D721Med (cell line): ENCODE results near the gene PYCARD.
"Not testable (repeated sequence)": the region's sequence is repeated elsewhere in the genome, so short reads cannot be mapped to it uniquely, and the experiment has no call there.

Source experiments
- DNase-seq: peaks from one replicate; pipeline ENCODE4 v3.0.0; 2011; ENCODE audit warnings: low spot score; ENCODE audit not compliant: insufficient read length
- FAIRE-seq: peaks from 2 replicates; lab custom pipeline; 2011; peaks lifted over from hg19 to GRCh38; lab: Jason Lieb, UNC
- TF ChIP-seq, protein P1 (sequence below): IDR thresholded peaks from 2 replicates; pipeline ENCODE4 v1.5.1; 2012; ENCODE audit warnings: mild to moderate bottlenecking, control low read depth; ENCODE audit not compliant: insufficient read depth; ENCODE audit errors: missing control alignments

Gene PYCARD

DNA sequence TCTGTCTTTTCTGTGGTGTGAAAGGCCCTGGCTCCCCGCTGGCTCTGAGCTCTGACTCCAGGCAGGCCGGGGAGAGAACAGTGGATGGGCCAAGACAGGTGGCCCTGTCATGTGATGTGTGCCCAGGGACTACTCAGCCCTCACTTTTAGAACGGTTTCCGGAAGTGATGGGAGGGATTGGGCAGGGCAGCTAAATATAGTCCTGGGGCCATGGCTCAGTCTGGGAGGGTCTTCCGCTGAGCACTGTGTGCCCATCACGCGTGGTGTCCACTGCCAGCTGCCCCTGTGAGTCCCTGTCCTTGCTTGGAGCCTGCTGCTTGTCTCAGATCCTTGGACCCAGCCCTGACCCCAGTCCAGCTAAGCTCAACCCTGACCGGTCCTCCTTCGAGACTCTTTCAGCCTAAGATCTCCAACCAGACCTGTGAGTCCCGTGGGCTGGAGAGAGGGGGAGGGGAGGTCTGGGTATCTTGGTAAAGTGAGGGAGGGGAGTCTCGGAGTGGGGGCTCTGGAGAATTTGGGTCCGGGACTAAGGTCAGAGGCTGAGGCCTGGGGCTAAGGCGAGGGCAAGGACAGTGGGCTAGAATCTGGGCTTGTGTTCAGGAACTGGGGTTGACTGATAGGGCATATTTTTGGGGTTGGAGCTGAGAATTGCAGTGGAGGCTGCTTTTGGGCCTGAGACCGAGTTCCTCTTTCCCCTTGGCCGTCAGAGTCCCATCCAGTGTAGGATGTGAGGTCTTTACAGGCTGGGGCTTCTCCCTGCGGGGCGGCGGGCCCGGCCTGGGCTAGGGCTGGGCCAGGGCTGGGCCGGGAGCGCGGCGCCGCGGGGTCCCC, 11.5 kb upstream of the PYCARD start, which contains the start of gene TRIM72:
TSS of gene TRIM72 (plus strand) at position 243 of the 831 bp plus-strand sequence. CDS start 620 bp downstream, outside the sequence.
- DNase-seq (no peak), FAIRE-seq (no peak)
- TF ChIP-seq, protein P1, sequence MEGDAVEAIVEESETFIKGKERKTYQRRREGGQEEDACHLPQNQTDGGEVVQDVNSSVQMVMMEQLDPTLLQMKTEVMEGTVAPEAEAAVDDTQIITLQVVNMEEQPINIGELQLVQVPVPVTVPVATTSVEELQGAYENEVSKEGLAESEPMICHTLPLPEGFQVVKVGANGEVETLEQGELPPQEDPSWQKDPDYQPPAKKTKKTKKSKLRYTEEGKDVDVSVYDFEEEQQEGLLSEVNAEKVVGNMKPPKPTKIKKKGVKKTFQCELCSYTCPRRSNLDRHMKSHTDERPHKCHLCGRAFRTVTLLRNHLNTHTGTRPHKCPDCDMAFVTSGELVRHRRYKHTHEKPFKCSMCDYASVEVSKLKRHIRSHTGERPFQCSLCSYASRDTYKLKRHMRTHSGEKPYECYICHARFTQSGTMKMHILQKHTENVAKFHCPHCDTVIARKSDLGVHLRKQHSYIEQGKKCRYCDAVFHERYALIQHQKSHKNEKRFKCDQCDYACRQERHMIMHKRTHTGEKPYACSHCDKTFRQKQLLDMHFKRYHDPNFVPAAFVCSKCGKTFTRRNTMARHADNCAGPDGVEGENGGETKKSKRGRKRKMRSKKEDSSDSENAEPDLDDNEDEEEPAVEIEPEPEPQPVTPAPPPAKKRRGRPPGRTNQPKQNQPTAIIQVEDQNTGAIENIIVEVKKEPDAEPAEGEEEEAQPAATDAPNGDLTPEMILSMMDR = no peak

- TF ChIP-seq, protein P1 = no peak
- DNase-seq (no peak), FAIRE-seq (no peak)
Observed at GRCh38 chr16:31213342-31213741, 10.8 kb upstream of the PYCARD start.

GRCh38 chr16:31206776-31207175, 4.2 kb upstream of the PYCARD start:
- FAIRE-seq (no peak), DNase-seq (no peak)
- TF ChIP-seq, protein P1 = no peak

GRCh38 chr16:31204871-31205666, 2.5 kb upstream of the PYCARD start:
- TF ChIP-seq, protein P1 = no peak
- DNase-seq = no peak
- FAIRE-seq = no peak

DNA sequence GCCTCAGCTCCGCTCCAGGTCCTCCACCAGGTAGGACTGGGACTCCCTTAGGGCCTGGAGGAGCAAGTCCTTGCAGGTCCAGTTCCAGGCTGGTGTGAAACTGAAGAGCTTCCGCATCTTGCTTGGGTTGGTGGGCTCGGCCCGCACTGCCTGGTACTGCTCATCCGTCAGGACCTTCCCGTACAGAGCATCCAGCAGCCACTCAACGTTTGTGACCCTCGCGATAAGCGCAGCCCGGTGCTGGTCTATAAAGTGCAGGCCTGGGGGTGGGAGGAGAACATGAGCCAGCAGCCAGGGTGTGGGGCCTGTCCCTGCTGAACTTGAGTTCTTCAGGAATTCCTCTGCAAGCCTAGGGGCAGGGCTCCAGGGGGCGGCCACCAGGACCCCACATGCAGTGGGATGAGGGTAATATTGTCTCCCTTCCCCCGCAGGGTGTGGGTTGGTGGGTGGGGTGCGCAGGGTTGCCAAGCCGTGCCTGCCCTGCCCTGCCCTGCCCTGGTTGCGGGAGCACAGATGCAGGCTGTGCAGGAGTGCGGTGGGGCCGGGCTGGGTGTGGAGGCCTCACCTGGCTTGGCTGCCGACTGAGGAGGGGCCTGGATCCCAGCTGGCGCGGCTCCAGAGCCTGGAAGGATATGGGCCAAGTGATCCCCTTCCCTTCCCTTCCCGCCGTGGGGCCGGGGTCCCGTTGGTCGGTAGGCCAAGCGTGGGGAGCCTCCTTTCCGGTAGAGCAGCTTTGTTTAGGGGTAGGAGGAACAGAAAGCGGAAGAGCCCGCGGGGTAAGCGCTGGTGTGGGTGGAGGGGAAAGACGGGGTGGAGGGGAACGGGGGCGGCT, 762 bp downstream of the PYCARD start:
- TF ChIP-seq, protein P1 = no peak
- DNase-seq (no peak), FAIRE-seq (no peak)

DNA sequence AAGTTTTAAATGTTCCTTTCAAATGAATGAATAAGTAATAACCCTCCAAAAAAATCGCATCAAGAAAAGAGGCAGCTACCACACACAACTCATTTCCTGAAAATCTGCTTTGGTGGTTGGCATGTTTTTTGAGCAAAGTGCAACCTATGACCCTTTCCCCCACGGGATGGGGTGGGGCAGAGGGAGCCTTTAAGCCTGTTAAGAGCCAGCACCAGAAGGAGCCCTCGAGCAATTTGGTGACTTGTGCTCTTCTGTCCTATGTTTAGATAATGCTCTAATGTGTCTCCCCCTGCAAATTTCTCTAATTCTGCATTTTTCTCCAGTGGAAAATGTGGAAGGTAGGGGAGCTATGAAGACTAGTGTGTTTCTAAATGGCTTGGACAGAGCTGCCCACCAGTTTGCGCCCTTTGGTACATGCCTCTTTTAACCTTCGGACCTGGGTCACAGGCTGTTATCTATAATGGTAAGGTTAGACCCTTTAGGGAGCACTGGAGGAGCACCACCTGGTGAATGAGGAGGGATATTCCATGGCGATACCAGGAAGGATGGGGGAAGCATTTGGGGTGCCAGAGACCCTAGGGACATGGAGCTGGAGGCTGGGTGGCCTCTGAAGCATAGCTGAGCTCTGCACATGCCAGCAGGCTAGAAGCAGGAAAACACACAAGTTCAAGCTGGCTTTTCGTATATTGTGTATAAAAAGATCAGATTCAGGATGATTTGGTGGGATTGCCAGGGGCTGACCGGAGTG, 1.6 kb downstream of the PYCARD start:
- DNase-seq (no peak), FAIRE-seq (no peak)
- TF ChIP-seq, protein P1 = no peak

DNA sequence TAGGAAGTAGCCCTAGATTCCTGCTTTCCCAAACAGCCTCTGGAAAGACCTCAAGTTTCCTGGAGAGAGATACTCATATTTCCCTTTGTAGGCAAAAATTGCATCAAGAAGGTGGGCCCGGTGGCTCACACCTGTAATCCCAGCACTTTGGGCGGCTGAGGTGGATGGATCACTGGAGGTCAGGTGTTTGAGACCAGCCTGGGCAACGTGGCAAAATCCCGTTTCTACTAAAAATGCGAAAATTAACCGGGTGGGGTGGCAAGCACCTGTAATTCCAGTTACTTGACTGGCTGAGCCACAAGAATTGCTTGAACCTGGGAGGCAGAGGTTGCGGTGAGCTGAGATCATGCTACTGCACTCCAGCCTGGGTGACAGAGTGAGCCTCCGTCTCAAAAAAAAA, 2.4 kb downstream of the PYCARD start:
- DNase-seq, FAIRE-seq: not testable (repeated sequence)
